ENCODE data around the gene TMCO4. TPM values are rescaled to one million over a fixed set of nuclear protein-coding genes. Genes with fewer than 3 reads are reported as not detected.

TMCO4 gene
- total RNA-seq, 1 donor from 2014 or later, result 0.31 TPM

DNA sequence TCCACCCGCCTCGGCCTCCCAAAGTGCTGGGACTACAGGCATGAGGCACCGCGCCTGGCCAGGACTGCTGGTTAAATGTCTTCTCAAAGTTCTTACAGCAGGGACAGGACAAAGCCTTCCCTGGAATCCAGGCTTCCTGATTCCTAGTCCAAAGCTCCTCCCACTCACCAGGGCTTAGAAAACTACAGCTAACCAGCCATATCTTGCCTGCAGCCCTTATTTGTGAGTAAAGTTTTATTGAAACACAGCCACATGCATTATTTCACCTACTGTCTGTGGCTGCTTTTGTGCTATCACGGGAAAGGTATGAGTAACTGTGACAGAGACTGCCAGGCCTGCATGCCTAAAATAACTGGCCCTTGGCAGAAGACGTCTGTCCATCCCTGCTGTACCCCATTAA lies 24.4 kb downstream of the TMCO4 start:
- no peak for DNase-seq

GRCh38 chr1:19774180-19774785 lies 25.4 kb downstream of the TMCO4 start:
- DNase-seq, result no peak

DNA sequence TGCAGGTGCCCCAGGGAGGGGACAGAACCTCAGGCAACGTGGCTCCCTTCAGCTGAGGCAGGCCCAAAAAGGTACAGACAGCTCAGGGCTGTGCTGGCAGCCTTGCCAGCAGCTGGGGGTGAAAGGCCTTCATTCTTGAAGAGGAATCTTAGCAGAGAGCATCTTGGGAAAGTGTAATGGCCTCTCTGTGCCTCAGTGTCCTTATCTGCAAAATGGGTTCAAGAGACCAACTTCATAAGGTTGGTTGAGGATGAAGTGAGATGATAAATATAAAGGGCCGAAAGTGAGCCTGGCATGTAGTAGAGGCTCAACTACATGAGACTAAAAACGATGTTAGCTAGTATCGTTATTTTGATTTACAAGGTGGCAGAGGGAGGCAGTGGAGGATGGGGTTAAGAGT lies 26.2 kb downstream of the TMCO4 start:
- no peak for DNase-seq

DNA sequence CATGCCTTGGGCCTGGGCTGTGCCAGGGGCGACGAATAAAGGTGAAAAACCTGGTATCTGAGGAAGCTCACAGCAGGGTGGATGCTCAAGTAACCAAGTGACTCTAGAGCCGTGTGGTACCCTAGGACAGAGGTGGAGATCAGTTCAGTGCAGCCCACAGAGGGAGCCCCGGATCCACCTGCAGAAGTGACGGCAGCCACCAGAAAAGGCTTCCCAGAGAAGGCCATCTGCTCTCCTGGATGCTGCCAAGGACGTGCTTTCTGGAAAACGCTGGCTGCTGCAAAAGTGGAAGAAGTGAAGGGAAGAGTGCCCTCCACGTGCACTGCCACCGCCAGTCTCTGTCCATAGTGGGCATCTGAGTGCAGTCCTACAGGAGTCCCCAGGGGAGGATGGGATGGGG lies 27.7 kb downstream of the TMCO4 start:
- DNase-seq, result no peak

DNA sequence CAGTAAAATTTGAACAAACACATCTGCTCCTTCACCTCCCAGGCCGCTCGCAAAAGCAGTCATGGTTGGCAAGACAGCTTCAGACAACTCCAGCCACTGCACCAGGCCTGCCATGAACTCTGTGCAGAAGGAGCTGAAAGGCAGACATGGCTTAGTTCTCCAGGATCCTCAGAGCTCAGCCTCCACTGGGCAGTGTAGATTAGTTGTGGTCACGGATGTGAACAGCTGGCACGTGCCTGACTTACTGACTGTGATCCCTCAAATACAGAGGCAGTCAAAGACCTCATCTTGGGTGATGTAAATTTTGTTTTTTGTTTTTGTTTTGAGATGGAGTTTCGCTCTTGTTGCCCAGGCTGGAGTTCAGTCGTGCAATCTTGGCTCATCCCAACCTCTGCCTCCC lies 28.4 kb downstream of the TMCO4 start:
- DNase-seq, result no peak

- DNase-seq, result no peak
These were observed 29.1 kb downstream of the TMCO4 start for GRCh38 chr1:19770436-19771190.

- DNase-seq, result no peak
These were observed 30.3 kb downstream of the TMCO4 start for GRCh38 chr1:19769211-19769932.

- no peak for DNase-seq
These were observed 31.1 kb downstream of the TMCO4 start for GRCh38 chr1:19768353-19769210.

DNA sequence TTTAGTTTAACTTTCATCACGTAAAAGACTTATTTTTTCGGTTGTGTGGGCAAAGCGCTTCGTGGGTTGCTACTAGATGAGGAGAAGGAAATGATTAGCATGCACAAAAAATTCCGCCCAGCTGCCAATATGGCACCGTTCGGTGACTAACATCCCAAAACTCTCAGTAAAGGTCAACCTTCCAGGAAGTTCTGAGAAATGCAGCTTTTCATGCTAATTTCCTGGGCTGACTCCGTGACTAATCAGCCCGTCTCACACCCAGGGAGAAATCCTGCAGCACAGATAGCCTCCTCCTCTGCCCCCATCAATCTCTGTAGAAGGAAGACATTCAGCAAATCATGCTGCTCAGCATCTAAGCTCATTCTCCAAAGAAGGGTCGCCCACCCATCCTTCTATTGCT lies 34.1 kb downstream of the TMCO4 start:
- no peak for DNase-seq

DNA sequence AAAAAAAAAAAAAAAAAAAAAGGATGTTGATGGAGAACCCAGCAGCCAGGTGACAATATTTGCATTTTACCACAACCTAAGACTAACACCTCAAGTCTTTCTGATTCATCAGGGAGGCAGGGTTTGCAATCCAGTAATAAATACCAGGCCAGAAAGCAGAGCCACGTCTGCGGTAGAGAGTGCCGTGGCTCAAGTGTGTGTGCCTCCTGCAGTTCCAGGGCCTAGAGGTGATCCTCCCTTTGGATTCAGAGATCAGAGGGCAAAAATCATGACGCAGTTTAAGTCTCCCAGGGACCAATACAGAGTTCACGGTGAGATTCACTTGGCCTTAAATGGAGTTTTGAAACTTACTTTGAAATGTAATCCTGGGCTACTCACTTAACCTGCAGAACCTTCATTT lies 34.9 kb downstream of the TMCO4 start:
- no peak for DNase-seq

- no peak for DNase-seq
These were observed 37.4 kb downstream of the TMCO4 start for GRCh38 chr1:19762175-19762779.

DNA sequence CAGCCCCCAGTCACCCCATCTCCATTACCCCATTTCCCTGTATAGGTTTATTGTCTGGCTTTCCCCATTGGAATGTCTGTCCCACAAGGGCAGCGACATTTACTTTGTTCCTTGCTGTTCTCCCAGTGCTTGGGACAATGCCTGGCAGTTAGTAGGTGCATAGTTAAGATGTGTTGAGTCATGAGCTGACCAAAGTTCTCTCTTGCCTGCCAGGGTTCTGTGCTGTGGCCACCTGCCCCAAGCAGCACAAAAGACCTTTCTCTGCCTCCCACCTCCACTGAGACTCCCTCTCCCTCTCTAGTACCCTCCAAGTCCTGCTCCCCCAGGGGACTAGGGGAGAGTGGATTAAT lies 40.0 kb downstream of the TMCO4 start:
- DNase-seq, result no peak

DNA sequence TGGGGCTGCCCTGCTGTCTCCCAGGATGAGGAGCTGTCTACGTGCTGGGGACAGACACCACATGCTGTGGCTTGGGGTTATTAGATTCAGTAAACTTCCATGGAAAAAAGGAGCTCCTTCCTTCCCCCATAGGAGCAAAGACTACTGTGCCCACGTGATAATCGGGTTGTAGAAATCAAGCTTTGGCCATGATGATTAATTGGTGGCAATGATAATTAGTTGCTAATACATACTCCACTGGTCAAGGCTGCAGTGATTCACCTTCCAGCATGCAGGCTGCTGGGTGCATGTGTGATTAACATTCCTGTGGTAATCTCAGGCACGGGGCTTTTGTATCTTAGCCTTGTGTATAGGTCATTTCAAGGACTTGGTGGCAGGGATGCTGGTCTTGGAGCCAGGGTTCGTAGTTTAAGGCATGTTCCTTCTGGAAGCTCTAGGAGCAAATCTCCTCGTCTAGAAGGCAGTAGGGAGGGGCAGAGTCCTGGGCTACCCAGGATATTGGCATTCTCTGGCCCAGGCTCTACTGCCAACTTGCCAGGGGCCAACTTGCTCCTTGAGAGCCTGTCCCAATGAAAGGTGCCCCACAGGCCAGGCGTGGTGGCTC lies 41.4 kb downstream of the TMCO4 start:
- no peak for DNase-seq

DNA sequence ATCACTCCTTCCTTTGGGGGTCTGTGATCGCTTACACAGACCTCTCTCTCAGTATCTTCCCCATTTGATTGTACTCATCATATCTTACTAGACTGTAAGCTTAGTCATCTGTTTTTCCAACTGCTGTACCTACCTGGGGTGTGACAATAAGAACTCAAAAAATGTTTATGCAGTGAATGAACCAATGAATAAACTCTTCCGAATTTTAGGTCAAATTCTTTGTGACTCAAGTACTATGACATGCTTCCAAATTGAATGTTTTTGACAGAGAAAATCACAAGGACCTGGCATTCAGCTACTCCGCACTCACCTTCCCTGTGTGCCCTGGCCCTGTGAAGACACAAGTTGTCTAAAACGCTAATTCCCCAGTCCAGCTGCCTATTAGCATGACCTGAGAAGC lies 42.1 kb downstream of the TMCO4 start:
- DNase-seq, result no peak

DNA sequence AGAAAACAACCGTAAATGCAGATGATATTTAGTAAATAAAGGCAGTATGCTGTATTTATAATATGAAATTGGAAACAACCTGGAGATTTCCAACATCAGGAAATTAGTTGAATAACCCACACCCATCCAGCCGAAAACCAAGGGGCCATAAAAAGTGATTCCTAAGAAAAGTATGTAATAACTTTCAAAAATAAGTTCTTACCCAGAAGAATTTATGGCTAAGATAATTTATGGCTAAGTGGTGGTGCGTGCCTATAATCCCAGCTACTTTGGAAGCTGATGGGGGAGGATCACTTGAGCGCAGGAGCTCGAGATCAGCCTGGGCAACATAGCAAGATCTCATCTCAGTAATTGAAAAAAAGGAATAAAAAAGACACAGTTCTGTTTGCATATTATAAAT lies 43.2 kb downstream of the TMCO4 start:
- DNase-seq, result no peak

DNA sequence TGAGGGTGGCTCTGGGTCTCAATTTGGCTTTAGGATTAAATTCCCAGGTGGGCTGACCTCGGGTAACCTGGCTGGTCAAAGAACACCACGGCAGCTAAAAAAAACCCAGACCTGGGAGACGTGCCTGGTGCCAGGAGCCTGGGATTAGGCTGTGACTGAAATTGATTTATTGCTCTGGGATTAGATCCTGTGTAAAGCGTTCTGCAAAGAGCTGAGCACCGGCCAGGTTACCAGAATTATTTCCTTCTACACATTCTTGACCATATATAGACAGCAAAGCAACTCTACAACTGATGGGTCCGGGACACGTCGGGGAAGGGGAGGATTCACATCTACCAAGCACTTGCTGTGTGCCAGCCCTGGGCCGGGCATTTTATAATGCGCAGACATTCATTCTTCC lies 45.2 kb downstream of the TMCO4 start:
- DNase-seq, result no peak

GRCh38 chr1:19752083-19752696 lies 47.5 kb downstream of the TMCO4 start:
- no peak for DNase-seq

DNA sequence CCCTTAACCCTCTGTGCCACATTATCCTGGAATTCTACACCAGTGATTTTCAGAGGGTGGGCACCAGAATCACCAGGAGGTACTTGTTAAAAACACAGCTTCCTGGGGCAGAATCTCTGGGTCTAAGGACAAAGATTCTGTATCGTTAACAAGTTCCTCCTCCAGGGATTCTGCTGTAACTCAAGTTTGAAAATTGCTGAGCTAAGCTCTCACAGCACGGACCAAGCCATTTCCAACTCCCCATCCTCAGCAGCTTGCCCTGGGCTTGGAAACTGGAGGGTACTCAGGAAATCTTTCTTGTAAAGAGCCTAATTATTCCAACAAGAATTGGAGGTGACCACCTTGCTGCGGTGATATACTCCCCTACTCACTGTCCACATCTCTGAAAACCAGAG lies 48.8 kb downstream of the TMCO4 start:
- DNase-seq, result no peak

- no peak for DNase-seq
These were observed 49.4 kb downstream of the TMCO4 start for GRCh38 chr1:19750101-19750881.

DNA sequence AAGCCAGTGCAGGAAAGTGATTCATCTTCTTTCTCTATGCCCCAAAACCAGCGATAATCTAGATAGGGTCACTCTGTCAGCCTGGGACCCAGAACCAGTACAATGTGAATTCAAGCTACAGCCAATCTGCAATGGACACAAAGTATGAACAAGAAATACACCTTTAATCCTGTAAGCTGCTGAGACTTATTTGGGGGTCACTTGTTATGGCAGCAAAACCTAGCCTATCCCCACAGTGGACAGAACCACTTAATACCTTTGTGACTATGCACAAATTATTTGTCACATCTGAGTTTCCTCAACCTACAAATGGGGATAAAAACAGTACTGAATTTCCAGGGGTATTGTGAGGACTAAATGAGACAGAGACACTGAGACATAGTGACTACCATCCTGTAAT lies 50.0 kb downstream of the TMCO4 start:
- no peak for DNase-seq

DNA sequence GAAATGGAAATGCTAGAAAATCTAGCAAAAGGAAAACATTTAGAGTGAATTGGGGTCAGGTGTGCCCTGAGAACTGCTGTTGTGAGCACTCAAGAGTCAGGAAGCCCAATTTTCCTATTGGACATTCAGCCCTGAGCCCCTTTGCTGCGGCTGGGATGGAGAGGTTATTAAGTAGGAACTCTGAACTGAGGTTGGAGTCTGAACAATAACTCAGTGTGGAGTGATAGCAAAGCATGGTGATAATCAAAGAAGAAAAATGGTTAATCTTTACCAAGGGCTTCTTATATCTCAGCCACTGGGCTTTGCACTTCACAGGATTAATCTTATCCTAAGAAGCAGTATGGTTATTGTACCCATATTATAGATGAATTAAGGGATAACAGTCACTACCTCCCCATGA lies 52.0 kb downstream of the TMCO4 start:
- no peak for DNase-seq
